A549 (cell line): Measurements from ENCODE around the gene SMARCD3. TPM values are rescaled to one million over a fixed set of nuclear protein-coding genes. Genes with fewer than 3 reads are reported as not detected.

Experiments used
- ATAC-seq, 2 experiments: fragments of 200-7000 bp in 1 of 2; fragments of >200 bp in 1 of 2; cut with Nextera tagmentation in 1 of 2; cut with Tn5 transposase in 1 of 2; 3 replicates each; pipeline versions ENCODE4 v1.8.0 to v1.9.1; 2018 to 2020; ENCODE audit warnings: mild to moderate bottlenecking in 1 of 2, moderate library complexity in 1 of 2
- CTCF ChIA-PET: fragments of 300-600 bp; sonication (Branson Sonifier 250); formaldehyde crosslinking; extraction: SDS; loops from one replicate; lab custom pipeline; 2021; ENCODE audit warnings: antibody characterized with exemption, inconsistent platforms; lab: Yijun Ruan, JAX
- POLR2A ChIA-PET: fragments of 350-600 bp; formaldehyde crosslinking; extraction: SDS; loops from one replicate; lab custom pipeline; 2021; ENCODE audit warnings: antibody characterized with exemption, inconsistent platforms; lab: Yijun Ruan, JAX
- DNase-seq, 2 experiments: peaks; one replicate each; pipeline versions ENCODE4 v3.0.0 to v3.0.0-alpha.2; 2011 to 2016; ENCODE audit warnings: low read depth in 1 of 2, low spot score in 1 of 2
- FAIRE-seq: peaks from 2 replicates; lab custom pipeline; 2011; peaks lifted over from hg19 to GRCh38; lab: Jason Lieb, UNC
- H3K27ac ChIP-seq, 2 experiments: fragments of >200 bp; sonication (Bioruptor Twin); formaldehyde crosslinking; 3 replicates each; pipeline ENCODE4 v1.5.1; 2016 to 2017
- H3K4me1 ChIP-seq: fragments of >200 bp; sonication (Bioruptor Twin); formaldehyde crosslinking; 3 replicates; pipeline ENCODE4 v1.6.1; 2016
- H3K4me2 ChIP-seq: fragments of >200 bp; sonication (Bioruptor Twin); formaldehyde crosslinking; 3 replicates; pipeline ENCODE4 v1.6.1; 2016
- H3K4me3 ChIP-seq: fragments of >200 bp; sonication (Bioruptor Twin); formaldehyde crosslinking; 3 replicates; pipeline ENCODE4 v1.5.1; 2016
- H3K9me3 ChIP-seq: fragments of >200 bp; sonication (Bioruptor Twin); formaldehyde crosslinking; 3 replicates; pipeline ENCODE4 v1.6.1; 2016
- CBX2 ChIP-seq: fragments of 200-600 bp; sonication (generic); IDR thresholded peaks from 2 replicates; pipeline ENCODE4 v1.6.1; 2016; ENCODE audit warnings: low read depth, mild to moderate bottlenecking, borderline replicate concordance
- CBX8 ChIP-seq: fragments of 200-600 bp; sonication (generic); IDR thresholded peaks from 2 replicates; pipeline ENCODE4 v1.6.1; 2016
- CEBPB ChIP-seq, 2 experiments: fragments of >200 bp in 1 of 2; sonication (Bioruptor Twin) in 1 of 2; formaldehyde crosslinking in 1 of 2; IDR thresholded peaks; 2 replicates each; pipeline ENCODE4 v1.6.1; 2012 to 2016
- CHD2 ChIP-seq: fragments of 150-350 bp; IDR thresholded peaks from 2 replicates; pipeline ENCODE4 v1.6.1; 2014; ENCODE audit warnings: low read length; ENCODE audit not compliant: partially characterized antibody
- E2F6 ChIP-seq: IDR thresholded peaks from 2 replicates; pipeline ENCODE4 v1.6.1; 2012; ENCODE audit warnings: low read depth, borderline replicate concordance
- GATA3 ChIP-seq: IDR thresholded peaks from 2 replicates; pipeline ENCODE4 v1.6.1; 2012; ENCODE audit warnings: borderline replicate concordance
- HDAC2 ChIP-seq: fragments of 200-600 bp; sonication (generic); IDR thresholded peaks from 2 replicates; pipeline ENCODE4 v1.6.1; 2016
- JUN ChIP-seq, 2 experiments: fragments of >200 bp; sonication (Bioruptor Twin); formaldehyde crosslinking; IDR thresholded peaks; 2 replicates in 1 of 2; 3 replicates in 1 of 2; pipeline ENCODE4 v1.6.1; 2016 to 2017
- KDM5A ChIP-seq: fragments of 200-600 bp; sonication (generic); IDR thresholded peaks from 2 replicates; pipeline ENCODE4 v1.6.1; 2016; ENCODE audit warnings: antibody characterized with exemption, mild to moderate bottlenecking
- MAX ChIP-seq: IDR thresholded peaks from 2 replicates; pipeline ENCODE4 v1.6.1; 2012
- MAZ ChIP-seq: fragments of 150-350 bp; IDR thresholded peaks from 2 replicates; pipeline ENCODE4 v1.6.1; 2014; ENCODE audit warnings: antibody characterized with exemption, low read depth, low read length, borderline replicate concordance
- MYC ChIP-seq: IDR thresholded peaks from 2 replicates; pipeline ENCODE4 v1.6.1; 2012; ENCODE audit warnings: mild to moderate bottlenecking, inconsistent platforms, low read length, improper control_type of control experiment, borderline replicate concordance
- NFE2L2 ChIP-seq: fragments of 150-350 bp; conservative IDR thresholded peaks from 2 replicates; pipeline ENCODE4 v1.6.1; 2014; ENCODE audit warnings: low read length
- PHF8 ChIP-seq: fragments of 200-600 bp; sonication (generic); IDR thresholded peaks from 2 replicates; pipeline ENCODE4 v1.6.1; 2016; ENCODE audit warnings: low read depth, mild to moderate bottlenecking, antibody characterized with exemption, moderate library complexity, borderline replicate concordance
- POLR2A ChIP-seq: IDR thresholded peaks from 2 replicates; pipeline ENCODE4 v1.6.1; 2012; ENCODE audit warnings: mild to moderate bottlenecking, low read length
- REST ChIP-seq: fragments of 200-600 bp; sonication (generic); IDR thresholded peaks from 2 replicates; pipeline ENCODE4 v1.6.1; 2016; ENCODE audit warnings: antibody characterized with exemption, mild to moderate bottlenecking, moderate library complexity
- WGBS: methylation state at CpG from one replicate; pipeline ENCODE4 v1.1.6; 2017; ENCODE audit errors: missing lambda C conversion rate; 5-methylcytosine and 5-hydroxymethylcytosine counted together
- polyA plus RNA-seq, 4 experiments: library from polyadenylated mRNA; depleted of rRNA in 3 of 4; stranded (reverse); fragments of >200 nt; fragmentation: RNase III in 1 of 4; extraction: RNeasy Plus Mini Kit Qiagen cat#74134 plus additional on column Dnase treatment in 1 of 4; gene quantifications; 2 replicates in 3 of 4; 3 replicates in 1 of 4; pipeline ENCODE4 v1.2.3, GENCODE V29; 2011 to 2017
- TF ChIP-seq, protein P1 (sequence below): fragments of >200 bp; sonication (Bioruptor Twin); formaldehyde crosslinking; IDR thresholded peaks from 2 replicates; pipeline ENCODE4 v1.6.1; 2016
- TF ChIP-seq, protein P2 (sequence below): fragments of 450-650 bp; IDR thresholded peaks from 2 replicates; pipeline ENCODE4 v1.6.1; 2014; ENCODE audit warnings: antibody characterized with exemption
- TF ChIP-seq, protein P3 (sequence below): fragments of >200 bp; sonication (Bioruptor Twin); formaldehyde crosslinking; IDR thresholded peaks from 3 replicates; pipeline ENCODE4 v1.6.1; 2016
- TF ChIP-seq, protein P4 (sequence below): fragments of 250-450 bp; sonication (Bioruptor Pico); IDR thresholded peaks from 2 replicates; pipeline ENCODE4 v1.5.0; 2020; ENCODE audit warnings: low read depth, mild to moderate bottlenecking, moderate library complexity

Gene SMARCD3
- polyA plus RNA-seq, 2 of the 4 experiments (the other 2 are of a cell fraction): 11.6 to 12.5 TPM

GRCh38 chr7:151226875-151227782, 21.4 kb downstream of the SMARCD3 start, which contains the start of gene ABCF2:
ABCF2 (minus strand) TSS chr7:151227205; CDS start chr7:151226458, 747 bp downstream.
- H3K9me3 ChIP-seq: no peaks in the 10 kb centered on the region
- peak within 1 kb of the TSS; percentile 85 to 88 for H3K27ac ChIP-seq
- ChIA-PET CTCF (interaction anchor here (0.6 to 3.5 kb wide), 8 partner anchors 9 to 83 kb away, joined by 3 to 20 read pairs (median 5); partner anchors contain the start of gene GBX1), POLR2A (interaction anchor here (0.7 to 1.6 kb wide), 11 partner anchors 9 to 199 kb away, joined by 3 to 8 read pairs (median 5); partner anchors contain the start of genes ABCB8 and NUB1)
- ATAC-seq: peak; percentile 99 to 100
- peak within 1 kb of the TSS; percentile 98 for H3K4me2 ChIP-seq
- FAIRE-seq: no peak
- 3% methylated on average over 53 of the region's 68 CpGs for WGBS
- peak within 1 kb of the TSS; percentile 93 for H3K4me3 ChIP-seq
- DNase-seq: peak; percentile 99
- TF ChIP-seq E2F6: 0 out of 2 replicates have a peak, but pooled peaks have one; percentile 15
- TF ChIP-seq, protein P1, sequence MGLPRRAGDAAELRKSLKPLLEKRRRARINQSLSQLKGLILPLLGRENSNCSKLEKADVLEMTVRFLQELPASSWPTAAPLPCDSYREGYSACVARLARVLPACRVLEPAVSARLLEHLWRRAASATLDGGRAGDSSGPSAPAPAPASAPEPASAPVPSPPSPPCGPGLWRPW: 0 out of 2 replicates have a peak, but pooled peaks have one; percentile 19
- TF ChIP-seq, protein P2, sequence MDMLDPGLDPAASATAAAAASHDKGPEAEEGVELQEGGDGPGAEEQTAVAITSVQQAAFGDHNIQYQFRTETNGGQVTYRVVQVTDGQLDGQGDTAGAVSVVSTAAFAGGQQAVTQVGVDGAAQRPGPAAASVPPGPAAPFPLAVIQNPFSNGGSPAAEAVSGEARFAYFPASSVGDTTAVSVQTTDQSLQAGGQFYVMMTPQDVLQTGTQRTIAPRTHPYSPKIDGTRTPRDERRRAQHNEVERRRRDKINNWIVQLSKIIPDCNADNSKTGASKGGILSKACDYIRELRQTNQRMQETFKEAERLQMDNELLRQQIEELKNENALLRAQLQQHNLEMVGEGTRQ: peak; percentile 53
- TF ChIP-seq JUN (IDR thresholded peaks at IDR 0.05): peak; percentile 73 to 79; a peak in 4 of 5 replicates
- peak; percentile 66 for TF ChIP-seq MYC
- peak; percentile 88 to 98 for TF ChIP-seq CEBPB (IDR thresholded peaks at IDR 0.05)
- no peak for TF ChIP-seq NFE2L2
- TF ChIP-seq PHF8: peak; percentile 61; the same call in 1 of the 2 replicates
- TF ChIP-seq HDAC2: no peak
- TF ChIP-seq MAZ: peak; percentile 78; the same call in 1 of the 2 replicates
- TF ChIP-seq CHD2: peak; percentile 58
- TF ChIP-seq, protein P3, sequence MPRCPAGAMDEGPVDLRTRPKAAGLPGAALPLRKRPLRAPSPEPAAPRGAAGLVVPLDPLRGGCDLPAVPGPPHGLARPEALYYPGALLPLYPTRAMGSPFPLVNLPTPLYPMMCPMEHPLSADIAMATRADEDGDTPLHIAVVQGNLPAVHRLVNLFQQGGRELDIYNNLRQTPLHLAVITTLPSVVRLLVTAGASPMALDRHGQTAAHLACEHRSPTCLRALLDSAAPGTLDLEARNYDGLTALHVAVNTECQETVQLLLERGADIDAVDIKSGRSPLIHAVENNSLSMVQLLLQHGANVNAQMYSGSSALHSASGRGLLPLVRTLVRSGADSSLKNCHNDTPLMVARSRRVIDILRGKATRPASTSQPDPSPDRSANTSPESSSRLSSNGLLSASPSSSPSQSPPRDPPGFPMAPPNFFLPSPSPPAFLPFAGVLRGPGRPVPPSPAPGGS: 0 out of 3 replicates have a peak, but pooled peaks have one; percentile 43
- peak; percentile 84 for TF ChIP-seq MAX
- TF ChIP-seq KDM5A: peak; percentile 63
- no peak for TF ChIP-seq CBX8
- no peak for TF ChIP-seq CBX2
- TF ChIP-seq POLR2A: peak; percentile 66
- TF ChIP-seq, protein P4, sequence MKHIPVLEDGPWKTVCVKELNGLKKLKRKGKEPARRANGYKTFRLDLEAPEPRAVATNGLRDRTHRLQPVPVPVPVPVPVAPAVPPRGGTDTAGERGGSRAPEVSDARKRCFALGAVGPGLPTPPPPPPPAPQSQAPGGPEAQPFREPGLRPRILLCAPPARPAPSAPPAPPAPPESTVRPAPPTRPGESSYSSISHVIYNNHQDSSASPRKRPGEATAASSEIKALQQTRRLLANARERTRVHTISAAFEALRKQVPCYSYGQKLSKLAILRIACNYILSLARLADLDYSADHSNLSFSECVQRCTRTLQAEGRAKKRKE (CRISPR knock-in tag): no peak
- 0 out of 2 replicates have a peak, but pooled peaks have one; percentile 21 for TF ChIP-seq GATA3
- TF ChIP-seq REST: peak; percentile 44; the same call in 1 of the 2 replicates
- TF ChIP-seq, all 56 proteins: peak for 15
- peaks cover 25% of the 10 kb centered on the region for H3K4me1 ChIP-seq
